ENCODE data around the gene CH25H.
"Not testable (repeated sequence)": the region's sequence is repeated elsewhere in the genome, so short reads cannot be mapped to it uniquely, and the experiment has no call there.

The CH25H gene, protein sequence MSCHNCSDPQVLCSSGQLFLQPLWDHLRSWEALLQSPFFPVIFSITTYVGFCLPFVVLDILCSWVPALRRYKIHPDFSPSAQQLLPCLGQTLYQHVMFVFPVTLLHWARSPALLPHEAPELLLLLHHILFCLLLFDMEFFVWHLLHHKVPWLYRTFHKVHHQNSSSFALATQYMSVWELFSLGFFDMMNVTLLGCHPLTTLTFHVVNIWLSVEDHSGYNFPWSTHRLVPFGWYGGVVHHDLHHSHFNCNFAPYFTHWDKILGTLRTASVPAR

DNA sequence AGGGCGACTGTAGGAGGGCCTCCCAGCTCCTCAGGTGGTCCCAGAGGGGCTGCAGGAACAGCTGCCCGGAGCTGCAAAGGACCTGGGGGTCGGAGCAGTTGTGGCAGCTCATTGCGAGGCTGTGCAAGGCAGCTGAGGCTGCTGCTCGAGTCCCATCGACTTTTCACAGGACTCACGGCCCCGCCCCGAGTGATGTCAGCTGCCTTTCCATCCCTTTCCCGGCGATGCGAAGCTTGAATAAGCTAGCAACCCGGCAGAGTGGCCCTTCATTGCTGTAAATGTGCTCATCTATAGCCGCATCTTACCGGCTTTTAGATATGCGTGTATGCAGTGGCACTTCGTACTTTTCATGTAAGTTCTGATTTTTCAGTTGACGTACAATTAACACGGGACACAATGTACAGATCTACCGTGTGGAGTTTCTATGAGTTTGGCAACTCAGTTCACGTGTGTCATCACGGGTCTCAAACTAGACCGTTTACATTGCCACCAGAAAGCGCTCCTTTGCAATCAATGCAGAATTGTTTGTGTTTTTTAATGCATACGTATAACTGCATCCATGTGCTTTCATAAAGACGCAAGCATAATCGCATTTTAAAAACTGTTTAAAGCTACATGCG is at the start of gene CH25H:
Gene CH25H, minus strand, starts transcription at position 137 of the 620 bp plus-strand sequence. Its CDS starts 25 bp downstream, at position 112.
- DNase-seq, result peak; percentile 57

DNA sequence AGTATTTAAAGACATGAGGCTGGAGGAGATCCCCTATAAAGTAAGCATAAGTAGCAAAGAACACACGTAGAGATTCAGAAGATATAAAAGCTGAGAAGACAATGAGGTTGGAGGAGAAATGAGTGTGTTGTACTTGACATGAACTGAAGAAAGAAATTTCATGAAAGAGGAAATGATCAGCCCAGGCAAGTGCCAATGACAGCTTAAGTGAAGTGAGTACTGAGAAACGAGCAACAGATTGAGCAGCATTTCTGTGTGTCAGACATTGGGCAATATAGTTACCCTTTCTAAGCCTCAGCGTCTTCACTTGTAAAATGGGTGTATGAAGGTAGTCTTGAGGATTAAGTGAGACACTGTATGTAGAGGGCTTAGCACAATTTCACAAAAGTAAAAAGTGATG is 49.2 kb upstream of the CH25H start:
- DNase-seq, result no peak

GRCh38 chr10:89255793-89256192 is 48.7 kb upstream of the CH25H start:
- no peak for DNase-seq

DNA sequence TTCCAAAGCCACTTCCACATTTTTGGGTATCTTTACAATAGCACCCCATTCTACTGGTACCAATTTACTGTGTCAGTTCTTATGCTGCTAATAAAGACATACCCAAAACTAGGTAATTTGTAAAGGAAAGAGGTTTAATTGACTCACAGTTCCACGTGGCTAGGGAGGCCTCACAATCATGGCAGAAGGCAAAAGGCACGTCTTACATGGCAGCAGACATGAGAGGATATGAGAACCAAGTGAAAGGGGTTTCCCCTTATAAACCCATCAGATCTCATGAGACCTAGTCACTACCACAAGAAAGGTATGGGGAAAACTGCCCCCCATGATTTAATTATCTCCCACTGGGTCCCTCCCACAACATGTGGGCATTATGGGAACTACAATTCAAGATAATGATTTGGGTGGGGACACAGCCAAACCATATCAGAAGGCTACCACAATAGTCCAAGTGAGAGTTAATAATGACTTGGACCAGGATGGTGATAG is 48.0 kb upstream of the CH25H start:
- not testable (repeated sequence) for DNase-seq

- DNase-seq, result no peak
These were observed 45.1 kb upstream of the CH25H start for GRCh38 chr10:89252225-89252585.

DNA sequence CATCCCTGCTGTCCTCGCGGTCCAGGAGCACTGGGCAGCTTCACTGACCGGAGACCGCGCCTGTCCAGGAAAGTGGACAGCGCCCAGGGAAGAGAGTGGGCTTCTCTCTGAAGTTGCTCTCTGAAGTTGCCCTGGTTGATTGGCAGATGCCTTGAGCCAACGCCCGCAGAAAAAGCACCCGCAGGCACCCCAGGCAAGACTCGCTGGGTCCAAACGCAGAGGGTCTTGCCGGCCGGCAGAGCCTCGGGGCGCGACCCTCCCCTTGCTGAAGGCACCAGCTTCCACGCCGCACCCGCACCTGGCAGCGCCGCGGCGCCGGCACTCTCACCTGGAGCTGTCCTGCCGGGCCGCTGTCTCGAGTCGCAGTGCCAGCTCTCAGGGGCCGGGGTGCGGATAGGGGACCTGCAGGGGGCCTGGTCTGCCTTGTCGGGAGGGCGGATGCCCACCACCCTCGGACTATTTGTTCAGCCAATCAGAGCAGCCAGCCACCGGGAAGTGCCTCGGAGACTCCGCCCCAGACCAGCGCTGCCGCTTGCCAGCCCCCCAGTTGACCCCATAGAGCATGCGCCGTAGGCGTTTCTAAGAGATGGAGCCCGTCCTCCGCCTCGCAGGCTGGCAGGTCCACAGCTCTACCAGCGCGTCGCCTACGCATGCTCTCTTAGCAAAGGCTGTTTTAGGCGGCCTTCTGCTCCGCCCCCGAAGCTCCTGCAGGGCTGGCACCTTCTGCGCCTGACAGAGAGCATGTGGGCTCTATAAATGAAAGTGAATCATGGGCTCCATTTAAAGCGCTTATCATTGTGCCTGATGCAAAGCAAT is 44.5 kb upstream of the CH25H start, which contains the start of gene LIPA:
Gene LIPA, minus strand, starts transcription at position 367 of the 816 bp plus-strand sequence. CDS start 4,127 bp downstream, outside the sequence.
- peak; percentile 91 for DNase-seq

DNA sequence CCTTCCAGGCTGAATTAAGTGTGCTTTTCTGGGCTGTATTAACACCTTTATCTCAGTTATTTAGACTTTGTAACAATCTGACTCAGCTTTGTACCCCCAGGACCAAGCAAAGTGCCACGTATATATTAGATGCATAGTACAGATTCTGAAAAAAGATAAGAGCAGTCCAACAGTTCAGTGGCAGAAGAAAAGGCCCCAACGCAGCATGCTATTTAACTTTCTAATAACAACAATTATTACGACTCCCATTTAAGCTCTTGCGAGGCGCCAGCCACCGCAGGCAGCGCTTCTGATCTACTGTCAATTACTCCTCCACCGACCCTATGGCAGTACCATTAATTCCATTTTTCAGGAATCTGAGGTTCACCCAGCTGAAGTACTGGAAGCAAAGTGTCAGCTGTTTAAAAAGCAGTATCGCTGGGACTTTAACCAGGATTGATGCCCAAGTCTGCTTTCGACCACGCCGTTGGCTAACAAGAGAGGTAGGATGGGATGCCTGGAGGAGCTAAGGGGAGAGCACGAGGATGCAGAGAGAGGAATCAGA is 43.8 kb upstream of the CH25H start:
- no peak for DNase-seq

DNA sequence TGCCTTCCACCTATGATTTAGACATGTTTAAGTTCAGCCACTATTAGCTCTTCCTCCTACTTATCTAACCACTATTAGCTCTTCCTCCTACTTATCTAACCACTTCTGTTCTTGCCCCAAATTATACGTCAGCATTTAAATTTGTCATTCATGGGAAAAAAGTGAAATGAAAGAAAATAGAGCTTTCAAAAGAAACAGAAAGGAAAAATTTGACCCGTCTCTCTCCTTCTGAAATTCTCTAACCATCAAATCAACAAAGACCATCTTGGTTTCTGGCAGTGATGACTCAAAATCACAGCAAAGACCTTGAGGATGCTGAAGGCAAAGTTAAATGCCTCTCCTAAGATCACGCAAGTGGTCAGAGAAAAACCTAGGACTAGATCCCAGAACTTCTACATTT is 41.9 kb upstream of the CH25H start:
- DNase-seq, result no peak

DNA sequence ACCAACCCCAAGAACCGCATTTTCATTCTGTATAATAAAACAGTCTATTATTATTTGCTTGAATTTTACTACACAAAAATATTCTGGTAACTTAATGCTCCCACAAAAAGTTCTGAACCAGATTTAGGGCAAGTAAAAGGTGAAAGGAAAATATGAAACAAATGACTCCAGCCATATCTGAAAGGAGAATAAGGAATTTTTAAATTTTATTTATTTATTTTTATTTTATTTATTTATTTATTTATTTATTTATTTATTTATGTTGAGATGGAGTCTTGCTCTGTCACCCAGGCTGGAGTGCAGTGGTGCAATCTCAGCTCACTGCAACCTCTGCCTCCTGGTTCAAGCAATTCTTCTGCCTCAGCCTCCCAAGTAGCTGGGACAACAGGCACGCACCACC is 40.5 kb upstream of the CH25H start:
- DNase-seq, result not testable (repeated sequence)

- no peak for DNase-seq
These were observed 38.7 kb upstream of the CH25H start for GRCh38 chr10:89245802-89246201.

DNA sequence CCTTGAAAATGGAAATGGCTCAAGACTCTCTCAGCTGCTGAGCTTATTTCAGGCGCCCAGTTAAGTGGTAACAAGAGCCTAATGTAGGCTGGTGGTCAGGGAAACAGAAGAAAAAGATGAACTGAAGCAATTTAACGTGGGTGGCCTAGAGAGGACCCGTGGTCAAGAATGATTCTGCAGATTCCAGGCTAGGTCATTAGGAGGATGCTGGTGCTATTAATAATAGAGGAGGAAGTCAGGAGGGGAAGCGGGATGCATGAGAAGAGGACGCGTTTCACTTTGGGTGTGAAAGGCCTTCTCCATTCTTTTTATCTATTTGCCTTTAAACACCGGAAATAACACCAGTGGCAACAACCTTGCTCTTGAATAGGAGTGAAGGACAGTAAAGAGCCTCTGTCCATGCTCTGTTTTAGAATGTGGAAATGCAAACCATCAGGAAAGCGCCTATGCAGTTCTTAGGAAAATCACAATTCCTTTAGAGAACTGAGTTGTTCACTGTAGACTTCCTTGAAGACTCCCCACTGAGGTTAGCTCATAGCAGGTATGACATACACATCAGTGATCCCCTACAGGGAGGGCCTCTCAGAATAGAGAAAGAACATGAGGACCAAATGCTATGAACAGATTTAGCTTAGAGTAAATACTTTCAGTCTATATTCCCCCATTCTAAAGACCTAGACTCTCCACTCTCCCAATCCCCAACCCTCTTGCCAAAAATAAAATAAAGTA is 35.9 kb upstream of the CH25H start:
- DNase-seq, result no peak

- DNase-seq, result no peak
These were observed 35.2 kb upstream of the CH25H start for GRCh38 chr10:89242345-89242684.

GRCh38 chr10:89241486-89242344 is 34.6 kb upstream of the CH25H start:
- DNase-seq, result no peak

DNA sequence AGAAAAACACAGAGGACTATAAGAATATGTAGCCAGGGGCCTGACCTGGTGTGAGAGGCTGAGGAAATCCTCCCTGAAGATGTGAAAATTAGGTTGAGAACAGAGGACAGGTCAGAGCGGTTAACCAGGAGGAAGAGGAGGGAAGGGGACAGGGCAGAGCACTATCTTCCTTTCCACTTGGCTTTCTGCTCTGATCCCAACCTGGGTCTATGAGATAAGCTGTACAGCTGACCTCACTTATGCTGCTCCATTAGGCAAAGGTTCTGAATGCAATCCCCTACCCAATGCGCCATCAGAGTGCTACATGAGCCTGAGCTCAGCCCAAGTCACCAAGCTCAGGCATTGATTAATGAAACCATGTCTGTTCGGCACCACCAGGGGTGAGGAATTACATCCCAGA is 33.9 kb upstream of the CH25H start:
- DNase-seq, result no peak

GRCh38 chr10:89240519-89240918 is 33.4 kb upstream of the CH25H start:
- no peak for DNase-seq

DNA sequence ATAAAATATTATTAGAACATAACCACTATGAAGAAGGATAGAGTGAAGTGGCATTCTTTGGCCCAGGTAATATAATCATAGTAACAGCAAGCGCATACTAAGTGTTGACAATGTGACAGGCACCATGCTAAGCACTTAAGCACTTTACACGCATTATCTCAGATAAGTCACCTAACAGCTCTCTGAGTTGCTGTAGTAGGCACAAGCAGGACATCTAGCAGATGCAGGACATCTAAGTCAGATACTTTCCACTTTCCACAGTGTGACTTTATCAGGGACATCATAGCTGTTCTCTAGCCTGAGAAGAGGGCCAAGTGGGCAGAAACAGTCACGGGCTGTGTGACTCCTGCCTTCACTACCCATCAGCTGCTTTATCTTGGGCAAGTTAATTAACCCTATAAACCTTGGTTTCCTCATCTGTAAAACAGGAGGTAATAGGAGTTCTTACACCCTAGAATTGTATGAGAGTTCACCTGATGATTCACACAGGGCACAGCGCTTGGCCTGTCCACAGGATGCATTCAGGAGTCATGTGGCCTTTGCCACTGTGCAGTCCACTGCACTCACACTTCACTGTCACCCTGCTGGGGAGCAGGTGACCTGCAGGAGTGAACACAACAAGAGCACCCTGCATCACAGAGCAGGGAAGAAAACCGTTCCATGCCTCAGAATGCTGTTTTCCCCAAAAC is 32.0 kb upstream of the CH25H start:
- no peak for DNase-seq

- no peak for DNase-seq
These were observed 30.7 kb upstream of the CH25H start for GRCh38 chr10:89237849-89238248.

- DNase-seq, result no peak
These were observed 29.2 kb upstream of the CH25H start for GRCh38 chr10:89236226-89236797.

DNA sequence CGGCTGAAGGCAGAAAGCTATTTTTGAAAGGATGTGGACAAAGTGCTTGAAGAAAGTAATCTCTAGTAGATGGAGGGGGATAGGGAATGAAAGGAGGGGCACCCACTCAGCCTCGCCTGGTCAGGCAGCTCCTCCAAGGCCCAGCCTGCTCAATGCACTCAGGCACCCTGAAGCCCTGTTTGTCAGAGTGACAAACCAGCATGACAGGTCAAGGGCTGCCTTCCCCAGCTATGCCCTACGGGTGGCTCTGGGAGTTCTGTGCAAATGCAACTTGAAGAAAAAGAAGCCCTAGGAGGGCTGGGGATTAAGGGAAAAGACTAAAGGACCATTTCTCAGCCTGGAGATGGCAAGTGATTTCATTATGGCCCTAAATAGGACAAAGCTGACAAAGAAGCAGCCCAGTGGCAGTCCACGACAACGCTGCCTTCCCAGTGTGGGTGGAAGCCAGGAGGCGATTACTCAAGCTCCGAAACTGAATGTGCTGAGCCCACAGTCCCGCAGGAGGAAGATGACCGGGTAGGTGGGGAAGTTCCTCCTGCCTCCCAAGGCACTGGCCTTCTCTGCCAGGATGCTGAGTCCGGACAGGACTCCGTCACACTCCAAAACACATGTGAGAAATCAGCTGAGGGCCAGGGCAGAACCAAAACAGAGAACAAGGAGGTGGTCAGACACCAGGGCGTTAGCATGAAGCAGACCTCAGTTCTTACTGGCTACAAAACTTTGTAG is 28.1 kb upstream of the CH25H start:
- no peak for DNase-seq

DNA sequence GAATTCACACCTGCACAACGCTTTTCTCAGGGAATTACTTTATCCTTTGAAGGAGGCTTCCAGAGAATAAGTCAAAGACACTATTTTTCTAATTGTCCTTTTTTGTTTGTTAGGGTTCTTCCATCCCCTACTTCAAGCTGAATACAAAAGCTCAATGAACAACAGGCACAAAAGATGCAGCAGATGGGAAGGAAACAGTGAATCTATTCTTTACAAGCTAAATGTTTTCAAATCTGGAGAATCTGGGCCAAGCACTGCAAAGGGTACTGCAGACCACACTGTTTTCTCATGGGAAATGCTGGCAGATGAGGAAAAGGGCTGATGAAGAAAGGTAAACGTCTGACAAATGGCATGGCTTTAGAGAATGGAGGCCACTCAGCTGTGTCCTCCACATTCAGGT is 25.9 kb upstream of the CH25H start:
- DNase-seq, result no peak

Measured in stimulated activated CD4-positive, alpha-beta T cell treated with anti-CD3 and anti-CD28 coated beads, Interleukin-4, amount 100 ng/mL, for 1 hour (primary cell).